HG02981 (cell line): ENCODE measurements around the gene C1orf159.

Experiments
- ATAC-seq: cut with Tn5 transposase; IDR thresholded peaks from one replicate; pipeline ENCODE4 v1.9.1; 2021; ENCODE audit warnings: mild to moderate bottlenecking, moderate library complexity; ENCODE audit not compliant: unreplicated experiment

C1orf159 gene

GRCh38 chr1:1094981-1095380 lies 20.9 kb downstream of the C1orf159 start:
- no peak for ATAC-seq

- no peak for ATAC-seq
Measured at GRCh38 chr1:1093610-1093943, 22.3 kb downstream of the C1orf159 start.

- no peak for ATAC-seq
Measured at GRCh38 chr1:1092894-1093609, 22.8 kb downstream of the C1orf159 start.

- no peak for ATAC-seq
Measured at GRCh38 chr1:1092149-1092855, 23.6 kb downstream of the C1orf159 start.

GRCh38 chr1:1091344-1092148 lies 24.3 kb downstream of the C1orf159 start:
- no peak for ATAC-seq

GRCh38 chr1:1090424-1091343 lies 25.2 kb downstream of the C1orf159 start:
- no peak for ATAC-seq

- no peak for ATAC-seq
Measured at GRCh38 chr1:1089731-1090423, 26.0 kb downstream of the C1orf159 start.

- ATAC-seq: no peak
Measured at GRCh38 chr1:1088801-1089680, 26.8 kb downstream of the C1orf159 start.

- ATAC-seq: no peak
Measured at GRCh38 chr1:1088029-1088800, 27.7 kb downstream of the C1orf159 start.

GRCh38 chr1:1087351-1088028 lies 28.4 kb downstream of the C1orf159 start:
- no peak for ATAC-seq

GRCh38 chr1:1086911-1087341 lies 29.0 kb downstream of the C1orf159 start:
- ATAC-seq: no peak

GRCh38 chr1:1085911-1086841 lies 29.7 kb downstream of the C1orf159 start:
- no peak for ATAC-seq

- ATAC-seq: no peak
Measured at GRCh38 chr1:1085171-1085841, 30.6 kb downstream of the C1orf159 start.

- ATAC-seq: no peak
Measured at GRCh38 chr1:1084372-1085170, 31.3 kb downstream of the C1orf159 start.
